Loucy (cell line): ENCODE results near the gene TMEM30B.

Source experiments
- H2AFZ ChIP-seq: fragments of 200-600 bp; sonication (generic); 2 replicates; pipeline ENCODE4 v1.6.0; 2016; ENCODE audit warnings: antibody characterized with exemption, mild to moderate bottlenecking, low read length, moderate library complexity
- H3F3A ChIP-seq: fragments of 200-600 bp; 2 replicates; pipeline ENCODE4 v1.6.0; 2016; ENCODE audit warnings: antibody characterized with exemption, low read depth, mild to moderate bottlenecking
- H3K27me3 ChIP-seq: fragments of 200-600 bp; sonication (generic); 2 replicates; pipeline ENCODE4 v1.6.1; 2014; ENCODE audit warnings: low read length, mild to moderate bottlenecking; ENCODE audit not compliant: insufficient read depth, poor library complexity, severe bottlenecking
- H3K36me3 ChIP-seq: fragments of 200-600 bp; sonication (generic); 2 replicates; pipeline ENCODE4 v1.6.1; 2016; ENCODE audit warnings: low read length; ENCODE audit not compliant: insufficient read depth
- H3K4me1 ChIP-seq: fragments of 200-600 bp; sonication (generic); 2 replicates; pipeline ENCODE4 v1.5.1; 2014; ENCODE audit warnings: low read length, mild to moderate bottlenecking; ENCODE audit not compliant: insufficient read depth, poor library complexity, severe bottlenecking
- H3K4me2 ChIP-seq: fragments of 200-600 bp; sonication (generic); 2 replicates; pipeline ENCODE4 v1.6.0; 2014; ENCODE audit warnings: antibody characterized with exemption, low read length, low read depth, mild to moderate bottlenecking; ENCODE audit not compliant: poor library complexity, severe bottlenecking
- H3K4me3 ChIP-seq: fragments of 200-600 bp; sonication (generic); 2 replicates; pipeline ENCODE4 v1.5.1; 2014; ENCODE audit warnings: low read length, mild to moderate bottlenecking, mixed read lengths; ENCODE audit not compliant: poor library complexity, severe bottlenecking
- H3K79me2 ChIP-seq: fragments of 200-600 bp; sonication (generic); 2 replicates; pipeline ENCODE4 v1.6.1; 2014; ENCODE audit warnings: low read length; ENCODE audit not compliant: insufficient read depth
- H3K9ac ChIP-seq: fragments of 200-600 bp; sonication (generic); 2 replicates; pipeline ENCODE4 v1.6.0; 2014; ENCODE audit warnings: mild to moderate bottlenecking, low read depth, low read length, moderate library complexity; ENCODE audit not compliant: poor library complexity, severe bottlenecking
- H3K9me2 ChIP-seq: fragments of 200-600 bp; sonication (generic); replicated peaks from 2 replicates; pipeline ENCODE4 v1.6.1; 2016; ENCODE audit warnings: low read depth, low read length, mixed read lengths
- H3K9me3 ChIP-seq: fragments of 200-600 bp; sonication (generic); 2 replicates; pipeline ENCODE4 v1.6.1; 2014; ENCODE audit warnings: mild to moderate bottlenecking, antibody characterized with exemption, low read length, low read depth; ENCODE audit not compliant: insufficient read depth
- H4K20me1 ChIP-seq: fragments of 200-600 bp; sonication (generic); 2 replicates; pipeline ENCODE4 v1.6.0; 2014; ENCODE audit warnings: antibody characterized with exemption, low read length, mild to moderate bottlenecking; ENCODE audit not compliant: insufficient read depth, poor library complexity, severe bottlenecking
- EZH2phosphoT487 ChIP-seq: fragments of 200-600 bp; IDR thresholded peaks from 2 replicates; pipeline ENCODE4 v1.6.1; 2018; ENCODE audit warnings: antibody characterized with exemption, mild to moderate bottlenecking, moderate library complexity, borderline replicate concordance
- TF ChIP-seq, protein P1 (sequence below): fragments of 200-600 bp; sonication (generic); conservative IDR thresholded peaks from 2 replicates; pipeline ENCODE4 v1.5.1; 2014; ENCODE audit warnings: mild to moderate bottlenecking, antibody characterized with exemption, low read length

Gene TMEM30B

DNA sequence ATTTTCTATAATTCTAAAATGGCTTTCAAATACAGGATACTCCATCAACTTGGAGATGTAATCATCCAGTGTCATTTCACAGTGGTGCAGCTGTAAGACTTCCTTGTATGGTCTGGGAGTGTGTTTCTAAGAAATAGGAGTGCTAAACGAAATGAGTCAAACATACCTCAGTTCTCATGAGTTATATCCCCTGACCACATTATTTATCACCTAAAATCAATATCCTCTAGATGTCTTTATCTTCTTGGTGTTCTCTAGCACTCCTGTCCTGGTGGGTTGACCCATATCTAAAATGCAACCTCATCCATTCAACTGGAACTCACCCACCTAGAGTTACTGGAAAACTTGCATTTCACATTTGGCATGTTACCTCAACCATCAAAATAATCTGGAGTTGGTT, 33.2 kb downstream of the TMEM30B start:
- Histone ChIP-seq H3K4me1 (no peaks in the 10 kb centered on the region), H3K36me3 (no peaks in the 10 kb centered on the region), H3K79me2 (no peaks in the 10 kb centered on the region), H2AFZ (no peak overlapping the region), H3K9me3 (no peaks in the 10 kb centered on the region), H3F3A (no peaks in the 10 kb centered on the region), H3K4me3 (no peak overlapping the region), H3K4me2 (no peak overlapping the region), H4K20me1 (no peaks in the 10 kb centered on the region), H3K9ac (no peak overlapping the region), H3K9me2 (no peaks in the 10 kb centered on the region), H3K27me3 (no peaks in the 10 kb centered on the region)
- no peak for TF ChIP-seq EZH2phosphoT487
- TF ChIP-seq, protein P1, sequence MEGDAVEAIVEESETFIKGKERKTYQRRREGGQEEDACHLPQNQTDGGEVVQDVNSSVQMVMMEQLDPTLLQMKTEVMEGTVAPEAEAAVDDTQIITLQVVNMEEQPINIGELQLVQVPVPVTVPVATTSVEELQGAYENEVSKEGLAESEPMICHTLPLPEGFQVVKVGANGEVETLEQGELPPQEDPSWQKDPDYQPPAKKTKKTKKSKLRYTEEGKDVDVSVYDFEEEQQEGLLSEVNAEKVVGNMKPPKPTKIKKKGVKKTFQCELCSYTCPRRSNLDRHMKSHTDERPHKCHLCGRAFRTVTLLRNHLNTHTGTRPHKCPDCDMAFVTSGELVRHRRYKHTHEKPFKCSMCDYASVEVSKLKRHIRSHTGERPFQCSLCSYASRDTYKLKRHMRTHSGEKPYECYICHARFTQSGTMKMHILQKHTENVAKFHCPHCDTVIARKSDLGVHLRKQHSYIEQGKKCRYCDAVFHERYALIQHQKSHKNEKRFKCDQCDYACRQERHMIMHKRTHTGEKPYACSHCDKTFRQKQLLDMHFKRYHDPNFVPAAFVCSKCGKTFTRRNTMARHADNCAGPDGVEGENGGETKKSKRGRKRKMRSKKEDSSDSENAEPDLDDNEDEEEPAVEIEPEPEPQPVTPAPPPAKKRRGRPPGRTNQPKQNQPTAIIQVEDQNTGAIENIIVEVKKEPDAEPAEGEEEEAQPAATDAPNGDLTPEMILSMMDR, result no peak

- Histone ChIP-seq H3K4me3 (no peak overlapping the region), H3K9me2 (no peaks in the 10 kb centered on the region), H3K9me3 (no peaks in the 10 kb centered on the region), H3K4me2 (no peak overlapping the region), H2AFZ (no peak overlapping the region), H3K27me3 (no peaks in the 10 kb centered on the region), H4K20me1 (no peaks in the 10 kb centered on the region), H3K36me3 (no peaks in the 10 kb centered on the region), H3K9ac (no peak overlapping the region), H3K4me1 (no peaks in the 10 kb centered on the region), H3K79me2 (no peaks in the 10 kb centered on the region), H3F3A (no peaks in the 10 kb centered on the region)
- TF ChIP-seq EZH2phosphoT487, result no peak
- TF ChIP-seq, protein P1, result no peak
Observed at GRCh38 chr14:61246721-61247120, 34.4 kb downstream of the TMEM30B start.

- H3K4me1 ChIP-seq, result no peaks in the 10 kb centered on the region
- no peak overlapping the region for H3K4me2 ChIP-seq
- no peak overlapping the region for H3K4me3 ChIP-seq
- no peak overlapping the region for H2AFZ ChIP-seq
- TF ChIP-seq, protein P1, result no peak
- TF ChIP-seq EZH2phosphoT487, result no peak
- peaks cover 12% of the 10 kb centered on the region; the same call in 1 of the 2 replicates for H3K9me3 ChIP-seq
- no peaks in the 10 kb centered on the region for H3K27me3 ChIP-seq
- no peaks in the 10 kb centered on the region for H3K36me3 ChIP-seq
- no peaks in the 10 kb centered on the region for H3K9me2 ChIP-seq
- no peak overlapping the region for H3K9ac ChIP-seq
- H3K79me2 ChIP-seq, result no peaks in the 10 kb centered on the region
- no peaks in the 10 kb centered on the region for H4K20me1 ChIP-seq
- no peaks in the 10 kb centered on the region for H3F3A ChIP-seq
Observed at GRCh38 chr14:61244009-61244408, 37.1 kb downstream of the TMEM30B start.
